HG02642 (cell line): ENCODE results near the gene SOS1.
"Not testable (repeated sequence)": the region's sequence is repeated elsewhere in the genome, so short reads cannot be mapped to it uniquely, and the experiment has no call there.

Experiments
- ATAC-seq: cut with Tn5 transposase; IDR thresholded peaks from one replicate; pipeline ENCODE4 v1.9.1; 2021; ENCODE audit warnings: mild to moderate bottlenecking; ENCODE audit not compliant: unreplicated experiment, poor library complexity

Gene SOS1

DNA sequence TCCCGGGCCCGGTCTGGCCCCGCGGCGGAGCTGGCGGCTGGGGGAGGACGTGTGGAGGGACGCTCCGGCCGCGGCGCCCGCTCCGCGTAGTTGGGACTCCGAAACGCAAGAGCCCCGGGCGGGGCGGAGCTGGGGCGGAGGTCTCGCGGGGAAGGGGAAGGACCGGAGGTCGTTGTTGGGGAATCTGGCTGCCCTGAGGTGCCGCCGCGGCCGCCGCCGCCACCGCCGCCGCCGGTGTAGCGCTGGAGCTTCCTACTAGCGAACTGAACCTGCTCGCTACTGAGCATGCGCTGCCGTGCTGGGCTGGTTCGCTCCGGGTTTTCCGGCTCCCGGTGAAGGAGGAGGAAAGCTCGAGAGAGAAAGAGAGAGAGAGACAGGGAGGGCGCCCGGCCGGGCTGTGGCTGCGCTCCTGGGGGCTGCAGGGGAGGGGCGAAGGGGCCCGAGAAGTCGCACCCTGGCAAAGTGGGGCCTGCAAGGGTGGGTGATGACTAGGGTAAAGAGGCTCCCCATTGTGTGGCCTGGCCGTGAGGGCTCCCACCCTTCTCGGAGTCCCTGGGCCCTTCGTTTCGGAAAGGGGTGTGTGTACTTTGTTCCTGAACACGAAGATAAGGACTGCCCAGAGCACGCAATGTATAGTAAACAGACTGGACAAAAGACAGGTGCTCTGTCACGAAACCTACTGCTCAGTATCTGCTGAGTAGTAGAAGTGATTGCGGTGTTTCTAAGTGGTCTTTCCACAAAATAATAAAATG lies at the start of gene SOS1:
SOS1 (minus strand) TSS at position 281 of the 752 bp plus-strand sequence. CDS start 629 bp downstream, outside the sequence.
- peak; percentile 57 for ATAC-seq

DNA sequence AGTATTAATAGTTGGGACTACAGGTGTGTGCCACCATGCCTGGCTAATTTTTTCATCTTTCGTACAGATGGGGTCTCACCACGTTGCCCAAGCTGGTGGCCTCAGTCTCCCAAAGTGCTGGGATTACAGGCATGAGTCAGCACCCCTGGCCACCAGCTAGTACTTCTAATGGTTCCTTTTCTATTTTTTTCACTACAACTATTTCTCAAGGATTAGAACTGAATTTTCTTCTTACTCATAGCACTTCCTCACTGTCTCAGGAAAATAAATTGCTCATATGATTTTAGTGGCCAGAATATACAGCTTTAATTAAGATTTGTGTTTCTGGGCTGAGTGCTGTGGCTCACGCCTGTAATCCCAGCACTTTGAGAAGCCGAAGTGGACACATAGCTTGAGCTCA lies 43.2 kb upstream of the SOS1 start:
- ATAC-seq, result no peak

DNA sequence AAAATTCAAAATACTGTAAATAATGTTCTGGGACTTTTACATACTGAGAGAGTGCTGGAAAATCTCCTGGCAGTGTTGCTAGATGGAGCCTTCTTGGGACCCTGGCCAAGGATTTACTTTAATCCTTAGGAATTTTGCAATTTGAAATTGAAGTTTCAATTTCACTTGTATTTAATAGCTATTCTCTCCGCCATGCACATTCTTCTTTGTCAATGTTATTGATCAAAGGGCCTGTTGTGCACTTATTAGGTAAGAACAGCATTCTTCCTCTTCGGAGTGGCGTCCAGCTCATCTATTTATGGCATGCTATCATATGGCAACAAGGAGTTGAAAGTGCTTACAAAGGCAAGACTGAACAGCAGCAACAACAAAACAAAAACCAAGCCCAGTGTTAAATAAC lies 40.1 kb upstream of the SOS1 start:
- no peak for ATAC-seq

DNA sequence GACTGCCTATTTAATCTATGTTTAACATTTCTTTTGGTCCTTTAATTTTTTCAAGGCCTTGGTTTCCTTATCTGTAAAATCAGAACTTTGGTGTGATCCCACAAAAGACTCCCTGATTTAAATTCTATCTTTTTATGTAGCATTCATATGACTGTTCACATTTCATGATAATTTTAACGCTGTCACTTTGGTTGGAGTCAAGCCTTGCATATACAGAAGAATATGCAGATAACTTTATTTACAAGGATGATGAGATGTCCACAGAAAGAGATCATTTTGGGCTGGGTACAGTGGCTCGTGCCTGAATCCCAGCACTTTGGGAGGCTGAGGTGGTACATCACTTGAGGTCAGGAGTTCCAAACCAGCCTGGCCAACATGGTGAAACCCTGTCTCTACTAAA lies 38.4 kb upstream of the SOS1 start:
- ATAC-seq, result no peak

DNA sequence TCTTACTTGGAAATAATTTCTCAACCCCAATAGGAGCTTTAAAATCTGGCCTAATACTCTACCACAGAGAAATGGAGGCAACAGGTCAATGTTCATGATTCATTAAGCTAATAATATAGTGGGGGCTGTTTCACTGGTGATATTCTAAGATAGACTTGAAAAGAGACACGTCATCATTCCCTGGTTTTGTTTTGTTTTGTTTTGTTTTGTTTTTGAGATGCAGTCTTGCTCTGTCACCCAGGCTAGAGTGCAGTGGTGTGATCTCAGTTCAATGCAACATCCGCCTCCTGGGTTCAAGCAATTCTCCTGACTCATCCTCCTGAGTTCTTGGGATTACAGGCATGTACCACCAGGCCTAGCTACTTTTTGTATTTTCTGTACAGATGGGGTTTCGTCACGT lies 37.5 kb upstream of the SOS1 start:
- ATAC-seq, result no peak

DNA sequence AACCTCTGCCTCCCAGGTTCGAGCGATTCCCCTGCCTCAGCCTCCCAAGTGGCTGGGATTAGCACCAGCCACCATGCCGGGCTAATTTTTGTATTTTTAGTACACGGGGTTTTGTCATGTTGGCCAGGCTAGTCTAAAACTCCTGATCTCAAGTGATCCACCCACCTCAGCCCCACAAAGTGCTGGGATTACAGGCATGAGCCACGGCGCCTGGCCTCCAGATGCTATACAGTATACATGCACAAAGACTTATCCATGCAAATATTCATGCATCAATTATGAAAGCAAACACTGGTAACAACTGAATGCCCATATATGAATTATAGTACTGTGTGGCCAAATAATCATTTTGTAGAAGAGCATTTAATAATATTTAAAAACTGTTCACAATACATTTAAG lies 36.0 kb upstream of the SOS1 start:
- ATAC-seq, result no peak

DNA sequence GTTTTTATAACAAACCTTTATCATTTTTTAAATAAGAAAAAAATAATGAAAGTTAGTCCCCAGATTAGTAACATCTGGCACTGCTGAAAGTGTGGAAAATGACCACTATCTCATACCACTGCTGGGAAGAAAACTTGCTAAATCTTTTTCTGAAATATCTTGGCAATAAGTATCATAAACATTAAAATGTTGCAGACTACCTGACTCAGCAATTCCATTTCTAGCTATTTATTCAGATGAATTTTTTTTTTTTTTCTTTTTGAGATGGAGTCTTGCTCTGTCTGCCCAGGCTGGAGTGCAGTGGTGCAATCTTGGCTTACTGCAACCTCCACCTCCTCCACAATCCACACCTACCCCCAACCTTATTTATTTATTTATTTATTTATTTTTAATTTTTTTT lies 35.3 kb upstream of the SOS1 start:
- no peak for ATAC-seq

DNA sequence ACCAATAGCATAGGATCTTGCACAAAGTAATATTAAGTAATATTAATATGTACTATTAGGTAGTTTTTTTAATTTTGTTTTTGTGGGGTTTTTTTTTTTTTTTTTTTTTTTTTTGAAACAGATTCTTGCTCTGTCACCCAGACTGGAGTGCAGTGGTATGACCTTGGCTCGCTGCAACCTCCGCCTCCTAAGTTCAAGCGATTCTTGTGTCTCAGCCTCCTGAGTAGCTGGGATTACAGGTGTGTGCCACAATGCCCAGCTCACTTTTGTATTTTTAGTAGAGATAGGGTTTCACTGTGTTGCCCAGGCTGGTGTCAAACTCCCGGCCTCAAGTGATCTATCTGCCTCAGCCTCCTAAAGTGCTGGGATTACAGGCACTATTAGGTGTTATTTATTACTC lies 34.7 kb upstream of the SOS1 start:
- not testable (repeated sequence) for ATAC-seq

DNA sequence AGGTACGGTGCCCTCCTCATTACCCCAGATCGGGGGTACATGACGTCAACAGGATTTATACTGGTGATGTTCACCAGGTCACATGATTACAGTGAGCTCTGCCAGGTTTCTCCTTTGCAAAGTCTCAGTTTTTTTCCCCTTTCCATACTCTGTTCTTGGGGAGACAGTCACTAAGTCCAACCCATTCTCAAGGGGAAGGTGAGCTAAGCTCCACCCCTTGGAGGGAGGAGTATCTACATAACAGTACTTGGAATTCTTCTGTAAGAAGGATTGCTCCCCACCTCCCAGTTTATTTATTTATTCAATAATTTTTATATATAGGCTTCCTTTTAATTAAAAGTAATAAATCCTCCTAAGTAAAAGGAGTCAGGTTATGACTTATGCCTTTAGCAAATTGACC lies 34.1 kb upstream of the SOS1 start:
- ATAC-seq, result no peak

DNA sequence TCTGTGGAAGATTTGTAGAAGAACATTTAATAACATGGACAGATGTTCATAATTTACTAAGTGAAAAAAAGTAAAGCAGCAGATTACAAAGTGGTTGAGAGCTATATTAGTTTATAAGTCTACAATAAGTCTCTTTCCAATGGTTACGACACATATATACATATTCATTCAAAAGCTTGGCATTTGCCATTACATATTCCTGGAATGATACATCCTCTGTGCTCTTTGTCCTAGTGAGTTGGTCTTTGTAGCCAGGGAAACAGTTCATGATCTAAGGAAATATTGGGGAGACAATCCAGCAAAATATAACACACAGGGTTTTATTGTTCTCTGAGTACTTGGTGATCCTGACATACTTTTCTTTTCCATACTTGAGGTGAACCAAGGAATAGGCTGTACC lies 32.5 kb upstream of the SOS1 start:
- ATAC-seq, result no peak

DNA sequence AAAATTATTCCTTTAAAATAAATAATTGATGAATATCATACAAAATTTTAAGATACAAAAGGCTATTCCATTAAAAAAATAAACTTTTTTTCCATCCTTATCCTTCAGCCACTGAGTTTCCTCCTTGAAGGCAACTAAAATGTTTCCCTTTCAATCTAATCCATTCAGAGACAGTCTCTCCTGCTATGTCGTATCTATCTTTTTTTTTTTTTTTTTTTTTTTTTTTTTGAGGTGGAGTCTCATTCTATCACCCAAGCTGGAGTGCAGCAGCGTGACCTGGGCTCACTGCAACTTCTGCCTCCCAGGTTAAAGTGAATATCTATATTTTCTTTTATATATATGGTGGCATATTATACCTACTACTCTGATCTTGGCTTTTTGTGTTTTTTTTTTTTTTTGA lies 31.7 kb upstream of the SOS1 start:
- no peak for ATAC-seq

DNA sequence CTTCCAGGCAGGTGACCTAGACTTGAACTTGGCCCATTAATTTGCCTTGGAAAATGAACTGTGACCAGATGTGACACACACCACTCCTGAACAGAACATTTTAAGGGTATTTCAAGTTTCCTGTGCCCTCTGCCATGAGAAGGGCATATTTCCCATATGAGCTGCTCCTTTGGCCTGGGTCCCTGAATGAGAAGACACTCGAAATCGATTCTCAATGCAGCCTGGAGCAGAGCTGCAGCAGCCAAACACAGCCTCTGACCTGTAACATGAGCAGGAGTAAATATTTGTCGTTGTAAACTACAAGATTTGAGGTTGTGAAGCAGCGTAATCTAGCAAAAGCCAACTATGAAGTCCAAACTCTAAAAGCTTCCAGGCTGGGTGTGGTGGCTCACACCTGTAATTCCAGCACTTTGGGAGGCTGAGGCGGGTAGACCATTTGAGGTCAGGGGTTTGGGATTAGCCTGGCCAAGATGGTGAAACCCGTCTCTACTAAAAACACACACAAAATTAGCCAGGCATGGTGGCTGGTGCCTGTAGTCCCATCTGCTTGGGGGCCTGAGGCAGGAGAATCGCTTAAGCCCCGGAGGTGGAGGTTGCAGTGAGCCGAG lies 30.1 kb upstream of the SOS1 start:
- no peak for ATAC-seq

DNA sequence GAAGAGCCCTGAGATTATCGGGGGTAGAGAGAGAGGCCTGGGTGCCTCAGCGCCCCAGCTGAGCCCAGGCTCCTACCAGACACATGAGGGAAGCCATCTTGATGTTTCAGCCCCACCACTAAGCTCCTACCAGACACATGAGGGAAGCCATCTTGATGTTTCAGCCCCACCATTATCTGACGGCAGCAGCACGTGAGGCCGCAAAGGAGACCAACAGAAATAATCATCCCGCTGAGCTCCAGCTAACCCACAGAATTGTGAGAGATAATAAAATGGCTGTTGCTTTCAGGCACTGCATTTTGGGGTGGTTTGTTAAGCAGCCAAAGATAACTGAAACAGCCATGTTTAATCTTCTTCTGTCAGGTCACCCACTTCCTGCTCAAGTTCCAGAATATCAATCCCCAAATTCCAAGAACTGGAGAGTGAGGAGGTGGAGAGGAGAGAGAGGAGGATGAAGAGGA lies 29.3 kb upstream of the SOS1 start:
- no peak for ATAC-seq

DNA sequence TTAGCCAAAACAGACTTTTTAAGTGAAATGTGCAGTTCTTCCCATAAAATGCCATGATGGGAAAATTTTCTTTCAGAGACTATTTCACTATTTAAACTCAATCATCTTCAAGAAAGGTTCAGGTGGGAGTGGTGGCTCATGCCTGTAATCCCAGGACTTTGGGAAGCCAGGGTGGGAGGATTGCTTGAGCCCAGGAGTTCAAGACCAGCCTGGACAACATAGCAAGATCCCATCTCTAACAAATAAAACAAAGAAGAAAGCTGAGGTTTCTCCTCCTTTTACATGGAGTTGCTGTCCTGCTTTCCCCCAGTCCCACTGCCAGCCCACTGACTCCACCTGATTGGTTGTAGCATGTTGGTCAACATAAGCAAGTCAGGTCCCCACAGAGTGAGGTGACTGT lies 25.8 kb upstream of the SOS1 start:
- no peak for ATAC-seq

DNA sequence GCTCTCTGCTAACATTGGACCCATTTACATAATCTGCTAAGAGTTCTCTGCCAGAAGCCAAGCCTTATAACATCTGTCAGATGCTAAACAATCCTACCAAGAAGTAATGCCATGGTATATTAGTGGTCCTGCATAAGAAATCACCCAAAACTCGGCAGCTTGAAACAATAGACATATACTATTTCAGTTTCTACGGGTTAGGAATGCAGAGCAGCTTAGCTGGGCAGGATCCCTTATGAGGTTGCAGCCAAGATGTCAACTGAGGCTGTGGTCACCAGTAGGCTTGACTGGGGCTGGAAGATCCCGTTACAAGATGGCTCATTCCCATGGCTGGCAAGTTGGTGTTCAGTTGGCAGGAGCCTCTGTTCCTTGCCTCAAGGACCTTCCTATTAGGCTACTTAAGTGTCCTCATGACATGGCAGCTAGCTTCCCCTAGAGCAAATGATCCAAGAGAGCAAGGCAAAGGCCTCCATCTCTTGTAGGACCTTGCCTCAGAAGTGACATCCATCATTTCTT lies 25.1 kb upstream of the SOS1 start:
- ATAC-seq, result no peak

DNA sequence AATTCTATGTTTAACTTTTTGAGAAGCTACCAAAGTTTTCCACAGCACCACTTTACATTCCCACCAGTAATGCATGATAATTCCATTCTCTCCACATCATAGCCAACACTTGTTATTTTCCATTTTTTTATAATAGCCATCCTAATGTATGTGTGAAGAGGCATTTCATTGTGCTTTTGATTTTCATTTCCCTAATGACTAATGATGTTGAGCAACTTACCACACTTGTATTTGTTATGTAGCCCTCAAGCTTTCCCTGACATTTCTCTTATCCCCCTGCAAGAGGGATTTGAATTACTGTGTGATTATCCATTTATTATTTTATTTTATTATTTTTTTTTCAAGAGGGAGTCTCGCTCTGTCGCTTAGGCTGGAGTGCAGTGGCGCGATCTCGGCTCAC lies 23.6 kb upstream of the SOS1 start:
- no peak for ATAC-seq

DNA sequence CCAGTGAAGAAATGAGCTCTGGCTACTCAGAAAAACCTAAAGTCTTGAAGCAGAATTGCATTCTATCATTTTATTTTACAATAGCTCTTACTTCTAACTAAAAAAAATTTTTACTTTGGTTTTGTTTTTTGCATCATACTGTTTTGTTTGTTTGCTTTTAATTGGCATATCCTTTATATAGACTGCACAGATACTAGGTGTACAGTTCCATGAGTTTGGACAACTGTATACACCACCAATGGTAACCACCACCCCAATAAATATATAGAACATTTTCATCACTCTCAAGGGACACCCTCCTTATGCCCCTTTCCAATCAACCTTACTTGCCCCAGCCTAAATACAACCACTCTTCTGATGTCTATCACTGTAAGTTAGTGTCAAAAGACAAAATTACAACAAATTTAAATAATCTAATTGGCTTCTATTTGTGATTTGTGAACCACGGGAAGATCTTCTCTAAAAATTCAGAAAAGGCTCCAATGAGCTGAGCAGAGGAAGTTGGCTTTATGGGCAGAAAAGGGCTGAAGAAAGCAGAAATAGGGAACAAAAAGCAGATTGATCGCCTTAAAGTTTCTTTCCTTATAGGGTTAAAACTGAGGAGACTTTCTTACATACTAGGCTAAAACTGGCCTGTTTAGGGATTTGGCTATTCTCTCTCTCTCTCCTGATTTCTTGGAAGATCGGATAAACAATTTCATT lies 22.2 kb upstream of the SOS1 start:
- no peak for ATAC-seq

DNA sequence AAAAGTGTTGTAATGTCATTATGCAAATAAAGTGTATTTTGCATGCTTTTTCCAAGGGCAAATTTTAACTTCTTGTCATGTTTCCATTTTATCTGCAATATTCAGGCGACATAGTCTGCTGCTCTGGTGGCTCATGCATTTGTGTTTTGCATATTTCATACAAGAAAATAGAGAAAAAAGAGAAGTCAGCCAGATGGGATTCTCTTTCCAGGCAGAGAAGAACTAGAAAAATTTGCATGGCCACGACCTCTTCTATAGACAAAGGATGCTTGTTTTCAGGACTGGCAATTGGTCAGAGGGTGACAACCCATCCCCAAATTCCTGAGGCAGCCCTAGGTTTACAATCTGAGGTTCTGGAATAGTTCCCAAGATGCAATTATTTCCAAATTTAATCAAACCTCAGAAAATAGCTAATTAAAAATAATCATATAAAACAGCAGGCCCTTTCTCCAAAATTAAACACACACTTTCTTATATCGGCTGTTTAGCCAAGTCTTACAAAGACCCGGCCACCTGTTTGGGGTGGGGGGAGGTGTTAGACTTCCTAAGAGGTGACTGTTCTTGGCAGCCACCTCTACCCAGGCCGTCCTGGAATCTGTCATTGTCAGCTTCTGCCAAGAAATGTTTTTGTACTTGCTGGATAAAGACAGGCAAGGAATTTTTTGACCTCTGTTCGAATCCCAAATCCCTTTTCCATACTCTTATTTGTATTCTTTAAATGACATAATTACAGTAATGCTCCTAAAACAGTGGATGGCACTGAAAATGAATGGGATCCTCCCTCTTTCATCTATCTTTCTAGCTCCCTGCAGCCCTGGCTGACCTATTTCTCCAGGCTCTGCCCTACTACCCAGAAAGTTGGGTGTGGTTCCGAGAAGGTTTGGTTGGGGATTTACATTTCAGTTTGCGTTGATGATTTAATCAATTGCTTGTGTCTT lies 20.8 kb upstream of the SOS1 start:
- no peak for ATAC-seq

DNA sequence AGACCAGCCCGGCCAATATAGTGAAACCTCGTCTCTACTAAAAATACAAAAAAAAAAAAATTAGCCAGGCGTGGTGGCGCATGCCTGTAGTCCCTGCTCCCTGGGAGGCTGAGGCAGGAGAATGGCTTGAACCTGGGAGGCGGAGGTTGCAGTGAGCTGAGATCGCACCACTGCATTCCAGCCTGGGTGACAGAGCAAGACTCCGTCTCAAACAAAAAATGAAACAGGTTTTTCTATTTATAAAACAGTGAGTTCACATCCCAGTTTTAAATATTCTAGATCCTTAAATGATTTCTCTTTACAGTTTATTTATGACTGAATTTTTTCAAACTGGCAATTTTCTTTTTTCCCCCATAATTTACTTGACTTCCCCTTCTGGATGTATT lies 20.1 kb upstream of the SOS1 start:
- ATAC-seq, result not testable (repeated sequence)

DNA sequence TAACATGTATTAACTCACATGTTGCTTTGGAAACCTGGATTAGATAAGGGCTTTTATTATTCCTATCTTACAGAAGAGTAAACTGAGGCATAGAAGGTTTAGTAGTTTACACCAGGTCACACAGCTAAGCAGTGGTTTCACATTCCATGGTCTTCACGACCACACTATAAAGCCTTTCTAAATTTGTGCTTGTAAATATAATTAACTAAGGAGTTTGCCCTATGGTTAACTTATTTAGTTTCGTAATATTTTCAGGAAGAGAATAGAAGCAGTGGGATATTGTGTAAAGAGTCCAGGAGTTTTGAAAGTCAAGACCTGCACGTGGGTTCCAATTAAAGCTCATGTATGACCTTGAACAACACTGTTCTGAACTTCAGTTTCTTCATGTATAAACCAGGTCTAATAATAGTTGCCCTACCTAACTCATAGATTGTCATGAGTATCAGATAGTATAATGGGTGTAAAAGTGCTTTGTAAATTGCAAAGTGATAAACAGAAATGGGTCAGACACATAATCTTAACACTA lies 19.5 kb upstream of the SOS1 start:
- ATAC-seq, result no peak
